Measurements from ENCODE around the gene PIPOX.

DNA sequence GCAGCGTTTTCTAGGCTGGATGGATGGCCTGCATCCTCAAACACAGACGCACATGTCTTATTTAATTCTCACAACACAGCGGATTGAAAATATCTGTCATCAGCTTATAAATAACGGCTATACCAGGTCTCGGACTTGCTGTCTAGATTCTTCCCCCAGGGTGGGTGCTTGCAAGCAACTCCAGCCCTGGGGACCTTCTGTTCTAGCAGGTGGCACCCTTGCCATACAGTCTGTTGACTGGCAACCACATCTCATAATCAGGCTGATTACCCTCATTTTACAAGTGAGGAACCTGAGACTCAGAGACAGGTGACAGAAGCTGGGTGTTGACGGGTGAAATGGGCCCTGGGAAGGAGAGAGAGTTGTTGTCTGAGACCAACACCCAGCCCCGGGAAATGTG lies 20.9 kb upstream of the PIPOX start:
- TF ChIP-seq, protein P1, sequence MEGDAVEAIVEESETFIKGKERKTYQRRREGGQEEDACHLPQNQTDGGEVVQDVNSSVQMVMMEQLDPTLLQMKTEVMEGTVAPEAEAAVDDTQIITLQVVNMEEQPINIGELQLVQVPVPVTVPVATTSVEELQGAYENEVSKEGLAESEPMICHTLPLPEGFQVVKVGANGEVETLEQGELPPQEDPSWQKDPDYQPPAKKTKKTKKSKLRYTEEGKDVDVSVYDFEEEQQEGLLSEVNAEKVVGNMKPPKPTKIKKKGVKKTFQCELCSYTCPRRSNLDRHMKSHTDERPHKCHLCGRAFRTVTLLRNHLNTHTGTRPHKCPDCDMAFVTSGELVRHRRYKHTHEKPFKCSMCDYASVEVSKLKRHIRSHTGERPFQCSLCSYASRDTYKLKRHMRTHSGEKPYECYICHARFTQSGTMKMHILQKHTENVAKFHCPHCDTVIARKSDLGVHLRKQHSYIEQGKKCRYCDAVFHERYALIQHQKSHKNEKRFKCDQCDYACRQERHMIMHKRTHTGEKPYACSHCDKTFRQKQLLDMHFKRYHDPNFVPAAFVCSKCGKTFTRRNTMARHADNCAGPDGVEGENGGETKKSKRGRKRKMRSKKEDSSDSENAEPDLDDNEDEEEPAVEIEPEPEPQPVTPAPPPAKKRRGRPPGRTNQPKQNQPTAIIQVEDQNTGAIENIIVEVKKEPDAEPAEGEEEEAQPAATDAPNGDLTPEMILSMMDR (IDR thresholded peaks at IDR 0.05) = no peak
- no peak for TF ChIP-seq POLR2A (IDR thresholded peaks at IDR 0.05)

All from right lobe of liver (tissue), 4 donors.